Upper lobe of right lung (tissue), 1 donor: ENCODE measurements around the gene NDUFAF7. TPM values are rescaled to one million over a fixed set of nuclear protein-coding genes. Genes with fewer than 3 reads are reported as not detected.

Source experiments
- ATAC-seq: fragments of 200-7000 bp; cut with Tn5 transposase; one replicate; pipeline ENCODE4 v1.9.1; 2020; ENCODE audit warnings: mild to moderate bottlenecking, moderate library complexity
- DNase-seq: peaks from one replicate; pipeline ENCODE4 v3.0.0-alpha.2; 2020
- H3K27ac ChIP-seq: fragments of 200-600 bp; one replicate; pipeline ENCODE4 v1.8.0; 2022
- H3K27me3 ChIP-seq: fragments of 200-600 bp; one replicate; pipeline ENCODE4 v1.8.0; 2022; ENCODE audit warnings: mild to moderate bottlenecking
- H3K36me3 ChIP-seq: fragments of 200-600 bp; one replicate; pipeline ENCODE4 v1.8.0; 2022
- H3K4me1 ChIP-seq: fragments of 200-600 bp; one replicate; pipeline ENCODE4 v1.8.0; 2022
- H3K4me3 ChIP-seq: fragments of 200-600 bp; one replicate; pipeline ENCODE4 v1.8.0; 2022; ENCODE audit warnings: mild to moderate bottlenecking
- H3K9me3 ChIP-seq: fragments of 200-600 bp; one replicate; pipeline ENCODE4 v1.8.0; 2022
- CTCF ChIP-seq: fragments of 200-600 bp; IDR thresholded peaks from one replicate; pipeline ENCODE4 v1.8.0; 2022; ENCODE audit warnings: antibody characterized with exemption
- intact Hi-C: fragments of 100-400 bp; cut with DNase I; formaldehyde crosslinking; loops from one replicate; pipeline ENCODE4 v1.11.0; 2022
- long read RNA-seq: library from polyadenylated mRNA; unstranded; transcript quantifications from one replicate; pipeline ENCODE4 v2.0.0, GENCODE V29; 2021
- total RNA-seq: library from RNA; stranded (reverse); fragmentation: NEBNext Ultra II Directional; extraction: Animal tissue kit (Norgen Biotek cat#: 25700); gene quantifications from one replicate; pipeline ENCODE4 v1.2.1, GENCODE V29; 2021
- donor health status: DM: no; HTN: yes; CAD: no; lungs with severe emphysema.

Gene NDUFAF7, protein sequence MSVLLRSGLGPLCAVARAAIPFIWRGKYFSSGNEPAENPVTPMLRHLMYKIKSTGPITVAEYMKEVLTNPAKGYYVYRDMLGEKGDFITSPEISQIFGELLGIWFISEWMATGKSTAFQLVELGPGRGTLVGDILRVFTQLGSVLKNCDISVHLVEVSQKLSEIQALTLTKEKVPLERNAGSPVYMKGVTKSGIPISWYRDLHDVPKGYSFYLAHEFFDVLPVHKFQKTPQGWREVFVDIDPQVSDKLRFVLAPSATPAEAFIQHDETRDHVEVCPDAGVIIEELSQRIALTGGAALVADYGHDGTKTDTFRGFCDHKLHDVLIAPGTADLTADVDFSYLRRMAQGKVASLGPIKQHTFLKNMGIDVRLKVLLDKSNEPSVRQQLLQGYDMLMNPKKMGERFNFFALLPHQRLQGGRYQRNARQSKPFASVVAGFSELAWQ
- total RNA-seq: 16.7 TPM
- long read RNA-seq, transcript NDUFAF7-201 (10 exons, 2,176 nt): major isoform, 7 of 15 reads
- long read RNA-seq, partial matches to known transcripts: 2 of 15 reads
- long read RNA-seq, other reads (novel, unspliced or antisense): 6 of 15 reads

DNA sequence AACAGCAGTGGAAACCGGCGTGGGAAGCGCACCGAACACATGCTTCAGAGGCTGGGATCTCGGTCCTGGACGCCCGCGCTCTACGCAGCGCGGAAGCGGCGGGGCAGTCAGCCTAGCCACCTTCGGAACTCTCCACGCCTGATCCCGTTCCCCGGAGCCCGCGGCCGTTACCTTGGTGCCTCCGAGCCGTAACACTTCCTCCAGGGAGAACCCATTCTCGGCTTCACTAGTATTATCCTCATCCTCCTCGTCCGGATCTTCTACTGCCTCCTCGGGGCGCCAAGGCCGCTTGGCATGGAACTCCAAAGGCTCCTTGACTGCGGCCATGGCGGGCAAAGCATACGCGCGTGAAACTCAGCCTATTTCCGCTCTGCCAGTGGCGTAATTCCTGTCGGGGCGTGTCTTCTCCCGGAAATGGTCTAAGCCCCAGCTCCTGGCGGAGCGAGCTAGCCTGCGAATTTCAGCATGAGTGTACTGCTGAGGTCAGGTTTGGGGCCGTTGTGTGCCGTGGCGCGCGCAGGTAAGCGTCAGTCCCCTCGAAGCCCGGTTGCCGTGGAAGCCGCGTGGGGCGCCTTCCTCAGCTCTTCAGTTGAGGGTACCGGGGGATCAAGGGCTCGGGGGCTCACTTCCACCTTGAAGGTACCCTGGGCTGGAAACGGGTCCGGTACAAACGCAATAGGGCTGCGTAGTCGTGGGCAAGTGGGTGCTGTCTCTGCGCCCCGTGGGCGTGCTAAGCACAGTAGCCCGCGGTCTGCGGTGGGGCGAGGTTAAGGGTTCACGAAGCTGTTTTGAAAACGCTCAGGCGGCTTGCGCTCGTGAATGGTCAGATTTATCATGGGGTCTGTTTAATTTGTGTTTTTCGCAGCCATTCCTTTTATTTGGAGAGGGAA, at the start of gene NDUFAF7, which contains the start of gene CEBPZ:
Gene NDUFAF7 (plus strand): TSS at position 418 of the 890 bp plus-strand sequence. CDS start 48 bp downstream, at position 466.
Gene CEBPZ (minus strand): TSS at position 356 of the 890 bp plus-strand sequence. CDS start 29 bp downstream, at position 327.
- ATAC-seq: peak; percentile 98
- DNase-seq: peak; percentile 95
- Histone ChIP-seq H3K9me3 (no peaks in the 10 kb centered on the region), H3K4me1 (peaks cover 30% of the 10 kb centered on the region), H3K27me3 (no peaks in the 10 kb centered on the region), H3K27ac (peak within 1 kb of the TSS; percentile 96), H3K36me3 (peaks cover 23% of the 10 kb centered on the region), H3K4me3 (peak within 1 kb of the TSS; percentile 88)
- intact Hi-C loops: no loop called here
- TF ChIP-seq CTCF: no peak

DNA sequence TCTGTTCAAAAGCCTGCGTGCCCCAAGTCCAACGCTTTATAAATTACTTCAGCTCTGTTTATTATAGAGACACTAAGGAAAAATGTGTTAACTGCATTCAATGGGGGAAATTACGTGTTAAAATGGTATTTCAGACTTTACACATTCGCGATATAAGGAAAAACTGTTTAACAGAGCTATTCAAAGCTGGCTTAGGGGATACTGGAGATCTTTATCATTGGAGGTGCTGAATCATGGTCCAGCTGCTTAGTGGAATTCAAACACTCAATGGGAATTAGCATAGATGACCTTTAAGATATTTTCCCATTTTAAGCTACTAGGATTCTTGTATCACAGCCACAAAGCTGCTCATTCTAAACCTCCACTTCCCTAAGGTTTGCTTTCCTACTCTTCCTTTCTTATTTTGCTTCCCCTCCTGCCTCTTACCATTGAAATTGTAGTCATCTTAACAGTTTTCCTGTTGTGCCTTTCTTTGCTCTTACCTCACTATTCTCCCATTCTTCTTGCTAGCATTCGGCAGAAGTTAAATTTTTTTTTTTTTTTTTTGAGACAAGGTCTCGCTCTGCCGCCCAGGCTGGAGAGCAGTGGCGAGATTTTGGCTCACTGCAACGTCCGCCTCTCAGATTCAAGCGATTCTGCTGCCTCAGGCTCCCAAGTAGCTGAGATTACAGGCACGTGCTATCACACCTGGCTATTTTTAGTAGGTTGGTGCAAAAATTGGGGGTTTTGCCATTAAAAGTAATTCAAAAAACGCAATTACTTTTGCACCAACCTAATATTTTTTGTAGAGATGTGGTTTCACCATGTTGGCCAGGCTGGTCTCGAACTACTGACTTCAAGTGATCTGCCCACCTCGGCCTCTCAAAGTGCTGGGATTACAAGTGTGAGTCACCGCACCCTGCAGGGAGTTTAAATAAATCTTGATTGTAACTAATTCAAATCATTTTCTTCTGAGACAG, 49.5 kb upstream of the NDUFAF7 start:
- no peaks in the 10 kb centered on the region for H3K36me3 ChIP-seq
- no peaks in the 10 kb centered on the region for H3K9me3 ChIP-seq
- H3K27ac ChIP-seq: no peak overlapping the region
- TF ChIP-seq CTCF: no peak
- DNase-seq (no peak), ATAC-seq (no peak)
- H3K27me3 ChIP-seq: no peaks in the 10 kb centered on the region
- intact Hi-C loops: no loop called here
- H3K4me3 ChIP-seq: no peak overlapping the region
- H3K4me1 ChIP-seq: no peaks in the 10 kb centered on the region

DNA sequence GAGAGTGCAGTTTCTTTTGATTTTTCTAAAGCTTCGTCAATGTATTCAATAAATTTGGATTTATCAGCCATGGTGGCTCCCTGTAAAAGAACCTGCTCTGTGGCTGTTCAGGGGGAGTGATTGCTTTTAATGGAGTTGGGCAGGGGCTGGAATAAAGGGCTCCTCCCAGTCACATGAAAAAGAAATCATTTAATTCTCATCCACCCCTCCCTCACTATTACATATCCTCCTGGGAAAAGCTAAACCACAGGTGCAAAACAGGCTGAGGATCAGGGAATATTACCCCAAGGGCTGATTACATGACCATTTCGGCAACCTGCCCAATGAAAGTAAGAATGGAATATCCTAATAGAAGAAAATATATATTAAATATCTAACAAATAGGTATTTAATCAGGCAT, 42.9 kb upstream of the NDUFAF7 start, which contains the start of gene SULT6B1:
Gene SULT6B1 (minus strand): TSS at position 101 of the 400 bp plus-strand sequence. CDS start 30 bp downstream, at position 71.
- Histone ChIP-seq H3K9me3 (no peaks in the 10 kb centered on the region), H3K27me3 (no peaks in the 10 kb centered on the region), H3K36me3 (no peaks in the 10 kb centered on the region), H3K27ac (no peak within 1 kb of the TSS), H3K4me3 (no peak within 1 kb of the TSS), H3K4me1 (no peaks in the 10 kb centered on the region)
- no peak for TF ChIP-seq CTCF
- ATAC-seq: no peak
- intact Hi-C loops: no loop called here
- DNase-seq: no peak

DNA sequence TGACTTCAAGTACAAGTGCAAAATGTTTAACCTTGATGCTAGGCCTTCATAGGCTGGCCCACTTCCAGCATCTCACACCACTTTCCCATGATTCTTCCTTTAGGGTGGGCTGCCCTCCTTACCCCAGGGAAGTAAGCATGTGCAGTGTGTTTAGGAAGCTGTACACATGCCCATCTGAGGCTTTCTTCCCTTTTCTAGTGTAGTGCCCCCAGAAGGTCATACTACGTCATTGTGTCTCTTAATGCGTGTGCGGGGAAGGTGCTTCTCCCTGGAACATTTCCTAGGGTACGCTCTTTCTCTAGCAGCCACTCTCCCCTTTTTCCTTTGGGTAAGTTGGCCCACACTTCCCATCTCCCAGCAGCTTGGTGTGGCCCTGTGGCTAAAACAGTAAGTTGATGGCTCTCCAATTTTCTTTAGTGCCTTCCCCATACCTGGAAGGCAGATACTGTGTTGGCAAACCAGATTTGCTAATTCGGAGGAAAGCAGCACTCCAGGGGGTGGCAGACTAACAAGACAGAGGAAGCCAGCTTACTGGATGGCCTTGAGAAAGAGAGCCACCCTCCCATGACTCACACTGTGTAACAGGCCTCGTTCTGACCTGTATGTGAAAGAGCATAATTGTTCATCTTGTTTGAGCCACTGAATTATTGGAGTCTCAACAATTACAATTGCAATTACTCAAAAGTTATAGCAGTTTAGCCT, 41.9 kb upstream of the NDUFAF7 start:
- Histone ChIP-seq H3K4me3 (no peak overlapping the region), H3K27me3 (no peaks in the 10 kb centered on the region), H3K9me3 (no peaks in the 10 kb centered on the region), H3K27ac (no peak overlapping the region), H3K4me1 (no peaks in the 10 kb centered on the region), H3K36me3 (no peaks in the 10 kb centered on the region)
- ATAC-seq: peak; percentile 86
- no peak for DNase-seq
- TF ChIP-seq CTCF: no peak
- intact Hi-C loops: no loop called here
